Mesenchymal stem cell (in vitro differentiated cells and primary cell): Measurements from ENCODE around the gene TUBGCP3.

Source experiments
- DNase-seq: peaks from one replicate; pipeline ENCODE4 v3.0.0-alpha.2; 2013
- H2AFZ ChIP-seq: one replicate; pipeline ENCODE4 v1.6.1; 2013; ENCODE audit warnings: low read depth, mild to moderate bottlenecking, control low read depth, inconsistent platforms, low read length, moderate library complexity
- H2AK5ac ChIP-seq: 2 replicates; pipeline ENCODE4 v1.6.1; 2013; ENCODE audit warnings: low read length, moderate library complexity, mild to moderate bottlenecking, inconsistent platforms; ENCODE audit not compliant: severe bottlenecking
- H2BK120ac ChIP-seq: one replicate; pipeline ENCODE4 v1.6.1; 2013; ENCODE audit warnings: low read depth, mild to moderate bottlenecking, inconsistent platforms, low read length, moderate library complexity
- H2BK12ac ChIP-seq, 2 experiments: one replicate each; pipeline ENCODE4 v1.6.1; 2013; ENCODE audit warnings: inconsistent platforms in 2 of 2, low read length in 2 of 2, mild to moderate bottlenecking in 2 of 2, moderate library complexity in 2 of 2, control low read depth in 1 of 2
- H2BK15ac ChIP-seq: one replicate; pipeline ENCODE4 v1.6.1; 2013; ENCODE audit warnings: mild to moderate bottlenecking, low read depth, inconsistent platforms; ENCODE audit not compliant: poor library complexity, severe bottlenecking
- H2BK5ac ChIP-seq: 2 replicates; pipeline ENCODE4 v1.6.1; 2013; ENCODE audit warnings: low read depth, mild to moderate bottlenecking, low read length, control low read depth, inconsistent platforms; ENCODE audit not compliant: poor library complexity, severe bottlenecking
- H3K14ac ChIP-seq, 2 experiments: one replicate each; pipeline ENCODE4 v1.6.1; 2013; ENCODE audit warnings: inconsistent platforms in 2 of 2, low read length in 2 of 2, control low read depth in 1 of 2, mild to moderate bottlenecking in 1 of 2, moderate library complexity in 1 of 2
- H3K18ac ChIP-seq, 2 experiments: one replicate each; pipeline ENCODE4 v1.6.1; 2013; ENCODE audit warnings: inconsistent platforms in 2 of 2, low read length in 2 of 2, control low read depth in 1 of 2, low read depth in 1 of 2, mild to moderate bottlenecking in 1 of 2
- H3K23ac ChIP-seq, 2 experiments: one replicate each; pipeline ENCODE4 v1.6.1; 2013; ENCODE audit warnings: inconsistent platforms in 2 of 2, low read length in 2 of 2, mild to moderate bottlenecking in 2 of 2, moderate library complexity in 2 of 2, control low read depth in 1 of 2
- H3K27ac ChIP-seq: 2 replicates; pipeline ENCODE4 v1.5.1; 2013; ENCODE audit warnings: mild to moderate bottlenecking, moderate library complexity, low read length, control low read depth, inconsistent platforms; ENCODE audit not compliant: poor library complexity, severe bottlenecking
- H3K27me3 ChIP-seq, 2 experiments: 2 replicates each; pipeline versions ENCODE4 v1.6.1 to v1.7.0; 2013; ENCODE audit warnings: low read length in 2 of 2, mild to moderate bottlenecking in 2 of 2, moderate library complexity in 2 of 2, control low read depth in 1 of 2, inconsistent platforms in 1 of 2; ENCODE audit not compliant: control insufficient read depth in 1 of 2, insufficient read depth in 1 of 2
- H3K36me3 ChIP-seq, 2 experiments: 2 replicates each; pipeline versions ENCODE4 v1.6.1 to v1.7.0; 2013; ENCODE audit warnings: low read length in 2 of 2, control low read depth in 1 of 2, inconsistent platforms in 1 of 2, low read depth in 1 of 2, mild to moderate bottlenecking in 1 of 2; ENCODE audit not compliant: insufficient read depth in 2 of 2, control insufficient read depth in 1 of 2
- H3K4ac ChIP-seq, 2 experiments: one replicate each; pipeline ENCODE4 v1.6.1; 2013; ENCODE audit warnings: inconsistent platforms in 2 of 2, low read length in 2 of 2, mild to moderate bottlenecking in 2 of 2, moderate library complexity in 2 of 2, control low read depth in 1 of 2, low read depth in 1 of 2
- H3K4me1 ChIP-seq: 2 replicates; pipeline ENCODE4 v1.6.1; 2013; ENCODE audit warnings: low read depth, low read length, control low read depth; ENCODE audit not compliant: control insufficient read depth, insufficient read depth
- H3K4me2 ChIP-seq: 2 replicates; pipeline ENCODE4 v1.6.1; 2013; ENCODE audit warnings: low read length, mild to moderate bottlenecking, inconsistent platforms; ENCODE audit not compliant: poor library complexity, severe bottlenecking
- H3K4me3 ChIP-seq, 2 experiments: 2 replicates each; pipeline versions ENCODE4 v1.5.1 to v1.7.0; 2013; ENCODE audit warnings: low read length in 2 of 2, mild to moderate bottlenecking in 2 of 2, control low read depth in 1 of 2, low read depth in 1 of 2; ENCODE audit not compliant: insufficient read depth in 1 of 2
- H3K79me1 ChIP-seq: replicated peaks from 2 replicates; pipeline ENCODE4 v1.6.1; 2013; ENCODE audit warnings: mild to moderate bottlenecking, control low read depth, low read length, inconsistent platforms; ENCODE audit not compliant: poor library complexity, severe bottlenecking
- H3K9ac ChIP-seq: 2 replicates; pipeline ENCODE4 v1.7.0; 2013; ENCODE audit warnings: mild to moderate bottlenecking, low read length, moderate library complexity
- H3K9me3 ChIP-seq: 2 replicates; pipeline ENCODE4 v1.7.0; 2013; ENCODE audit warnings: mild to moderate bottlenecking, low read length; ENCODE audit not compliant: control insufficient read depth
- H4K8ac ChIP-seq: one replicate; pipeline ENCODE4 v1.6.1; 2013; ENCODE audit warnings: inconsistent platforms, mild to moderate bottlenecking, low read length, moderate library complexity
- H4K91ac ChIP-seq: one replicate; pipeline ENCODE4 v1.6.1; 2013; ENCODE audit warnings: mild to moderate bottlenecking, low read length, inconsistent platforms
- WGBS: methylation state at CpG from one replicate; pipeline ENCODE4 v1.1.7; 2013; ENCODE audit warnings: mixed read lengths; 5-methylcytosine and 5-hydroxymethylcytosine counted together

Gene TUBGCP3

DNA sequence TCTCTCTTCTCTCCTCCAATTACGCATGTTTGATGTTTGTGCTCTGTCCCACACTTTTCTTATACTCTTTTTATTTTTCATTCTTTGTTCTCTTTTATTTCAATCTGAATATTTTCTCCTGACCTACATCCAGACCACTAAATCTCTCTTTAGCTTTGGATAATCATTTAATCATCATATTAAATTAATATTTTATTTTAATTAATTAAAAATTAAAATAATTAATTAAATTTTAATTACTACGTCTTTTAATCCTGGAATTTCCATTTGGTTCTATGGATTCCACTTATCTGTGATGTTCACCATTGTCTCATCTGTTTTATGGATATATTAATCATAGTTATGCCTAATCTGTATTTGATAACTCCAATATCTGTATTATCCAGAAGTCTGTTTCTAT is 149.4 kb downstream of the TUBGCP3 start:
- Histone ChIP-seq H3K14ac (no peak overlapping the region), H3K18ac (no peak overlapping the region), H3K4me1 (no peaks in the 10 kb centered on the region), H2BK12ac (no peak overlapping the region), H3K36me3 (no peaks in the 10 kb centered on the region), H3K23ac (no peak overlapping the region), H2AK5ac (no peak overlapping the region), H3K4me3 (no peak overlapping the region), H3K27me3 (peaks cover 6 to 18% of the 10 kb centered on the region in 2 experiments), H4K91ac (no peak overlapping the region), H3K4me2 (no peak overlapping the region), H3K79me1 (no peaks in the 10 kb centered on the region), H3K4ac (no peak overlapping the region), H2BK5ac (no peak overlapping the region), H3K27ac (no peak overlapping the region), H2AFZ (no peak overlapping the region), H4K8ac (no peak overlapping the region), H2BK15ac (no peak overlapping the region), H3K9me3 (peaks cover 12% of the 10 kb centered on the region), H3K9ac (no peak overlapping the region), H2BK120ac (no peak overlapping the region)
- 72% methylated on average over 1 of the region's 2 CpGs for WGBS
- no peak for DNase-seq

DNA sequence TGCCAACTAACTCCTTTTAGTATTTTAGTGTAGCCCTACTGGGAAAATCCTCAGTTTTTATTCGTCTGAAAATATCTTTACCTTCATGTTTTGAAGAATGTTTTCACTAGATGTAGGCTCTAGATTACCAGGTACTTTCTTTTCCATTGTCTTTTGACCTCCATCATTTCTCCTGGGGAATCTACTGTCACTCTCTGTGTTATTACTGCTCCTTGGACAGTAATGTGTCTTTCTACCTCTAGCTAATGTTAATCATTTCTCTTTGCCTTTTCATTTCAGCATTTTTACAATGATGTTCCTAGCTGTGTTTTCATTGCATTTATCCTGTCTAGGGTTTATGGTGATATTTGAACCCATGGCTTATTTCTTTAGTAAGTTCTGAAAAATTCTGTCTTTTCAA is 149.9 kb downstream of the TUBGCP3 start:
- Histone ChIP-seq H3K9ac (no peak overlapping the region), H3K4me3 (no peak overlapping the region)
- no CpG with 5 or more reads among the region's 1 CpG for WGBS

DNA sequence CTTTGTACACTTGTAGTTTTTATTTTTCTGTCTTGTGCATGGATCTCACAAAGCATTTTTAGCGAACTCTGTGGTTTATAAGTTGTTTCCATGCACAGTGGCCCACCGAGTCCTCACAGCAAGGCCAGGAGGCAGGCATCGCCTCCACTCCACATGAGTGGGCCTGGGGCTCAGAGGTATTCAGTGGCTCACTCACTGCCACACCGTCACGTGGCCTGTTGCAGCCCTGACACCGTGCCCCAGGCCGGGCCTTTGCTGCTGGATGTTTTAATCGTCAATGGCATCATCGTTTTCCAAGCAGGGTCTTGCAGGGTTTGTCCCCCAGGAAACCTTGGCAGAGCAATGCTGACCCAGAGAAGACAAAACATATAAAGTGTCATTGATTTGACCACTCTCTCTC is 152.0 kb downstream of the TUBGCP3 start:
- peaks cover 12% of the 10 kb centered on the region for H3K9me3 ChIP-seq
- no peaks in the 10 kb centered on the region for H3K4me1 ChIP-seq
- no peak overlapping the region for H3K4me3 ChIP-seq
- no peak overlapping the region for H3K4ac ChIP-seq
- H3K27ac ChIP-seq: no peak overlapping the region
- no peaks in the 10 kb centered on the region for H3K36me3 ChIP-seq
- no peak overlapping the region for H2AK5ac ChIP-seq
- no peak overlapping the region for H4K91ac ChIP-seq
- no peak overlapping the region for H3K14ac ChIP-seq
- WGBS: 65% methylated on average over 9 of the region's 9 CpGs
- no peak overlapping the region for H2BK15ac ChIP-seq
- H3K9ac ChIP-seq: no peak overlapping the region
- DNase-seq: no peak
- no peaks in the 10 kb centered on the region for H3K27me3 ChIP-seq
- H3K23ac ChIP-seq: no peak overlapping the region
- no peak overlapping the region for H4K8ac ChIP-seq
- no peak overlapping the region for H2BK5ac ChIP-seq
- H3K18ac ChIP-seq: no peak overlapping the region
- no peak overlapping the region for H3K4me2 ChIP-seq
- H2BK12ac ChIP-seq: no peak overlapping the region
- no peaks in the 10 kb centered on the region for H3K79me1 ChIP-seq
- H2AFZ ChIP-seq: no peak overlapping the region
- no peak overlapping the region for H2BK120ac ChIP-seq

More for the DNA sequence above, 149.9 kb downstream of the TUBGCP3 start:
- H2BK12ac ChIP-seq: no peak overlapping the region
- H2AK5ac ChIP-seq: no peak overlapping the region
- no peak overlapping the region for H2AFZ ChIP-seq
- H3K79me1 ChIP-seq: no peaks in the 10 kb centered on the region
- H3K27ac ChIP-seq: no peak overlapping the region
- H4K91ac ChIP-seq: no peak overlapping the region
- H3K4me1 ChIP-seq: no peaks in the 10 kb centered on the region
- H2BK5ac ChIP-seq: no peak overlapping the region
- H3K18ac ChIP-seq: no peak overlapping the region
- no peak overlapping the region for H4K8ac ChIP-seq
- H3K36me3 ChIP-seq: no peaks in the 10 kb centered on the region
- peaks cover 6 to 14% of the 10 kb centered on the region in 2 experiments for H3K27me3 ChIP-seq
- H3K4ac ChIP-seq: no peak overlapping the region
- H2BK120ac ChIP-seq: no peak overlapping the region
- no peak overlapping the region for H3K14ac ChIP-seq
- H3K23ac ChIP-seq: no peak overlapping the region
- no peak overlapping the region for H3K4me2 ChIP-seq
- H3K9me3 ChIP-seq: peaks cover 12% of the 10 kb centered on the region
- no peak for DNase-seq
- no peak overlapping the region for H2BK15ac ChIP-seq
